Fibroblast of mammary gland (primary cell): ENCODE results near the gene LCORL.
"Not testable (repeated sequence)": the region's sequence is repeated elsewhere in the genome, so short reads cannot be mapped to it uniquely, and the experiment has no call there.

Experiments
- DNase-seq: peaks from one replicate; pipeline ENCODE4 v3.0.0-alpha.2; 2010; ENCODE audit warnings: low read depth
- H3K4me3 ChIP-seq: 2 replicates; pipeline ENCODE4 v1.5.1; 2011; ENCODE audit warnings: low read depth, mild to moderate bottlenecking, low read length, moderate library complexity; ENCODE audit not compliant: control insufficient read depth
- TF ChIP-seq, protein P1 (sequence below): conservative IDR thresholded peaks from 2 replicates; pipeline ENCODE4 v1.5.1; 2011; ENCODE audit warnings: low read depth, low read length, inconsistent platforms; ENCODE audit not compliant: control insufficient read depth, insufficient read depth

The LCORL gene

DNA sequence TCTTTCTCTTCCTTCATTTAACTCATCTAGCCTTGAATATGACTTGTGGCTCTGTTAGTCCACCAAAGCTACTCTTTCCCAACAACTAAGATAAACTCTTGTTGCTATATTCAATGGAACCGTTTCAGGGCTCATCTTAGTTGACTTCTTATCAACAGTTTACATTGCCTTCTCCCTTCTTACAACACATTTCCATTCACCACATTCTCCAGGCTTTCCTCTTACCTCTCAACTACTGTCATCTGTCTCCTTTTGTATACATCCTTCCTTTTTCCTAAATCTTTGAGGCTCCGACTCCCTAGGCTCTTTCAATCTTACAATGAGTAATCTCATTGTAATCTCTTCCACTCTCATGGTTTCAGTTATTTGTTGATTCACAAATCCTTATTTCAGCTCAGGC is 152.2 kb downstream of the LCORL start:
- TF ChIP-seq, protein P1, sequence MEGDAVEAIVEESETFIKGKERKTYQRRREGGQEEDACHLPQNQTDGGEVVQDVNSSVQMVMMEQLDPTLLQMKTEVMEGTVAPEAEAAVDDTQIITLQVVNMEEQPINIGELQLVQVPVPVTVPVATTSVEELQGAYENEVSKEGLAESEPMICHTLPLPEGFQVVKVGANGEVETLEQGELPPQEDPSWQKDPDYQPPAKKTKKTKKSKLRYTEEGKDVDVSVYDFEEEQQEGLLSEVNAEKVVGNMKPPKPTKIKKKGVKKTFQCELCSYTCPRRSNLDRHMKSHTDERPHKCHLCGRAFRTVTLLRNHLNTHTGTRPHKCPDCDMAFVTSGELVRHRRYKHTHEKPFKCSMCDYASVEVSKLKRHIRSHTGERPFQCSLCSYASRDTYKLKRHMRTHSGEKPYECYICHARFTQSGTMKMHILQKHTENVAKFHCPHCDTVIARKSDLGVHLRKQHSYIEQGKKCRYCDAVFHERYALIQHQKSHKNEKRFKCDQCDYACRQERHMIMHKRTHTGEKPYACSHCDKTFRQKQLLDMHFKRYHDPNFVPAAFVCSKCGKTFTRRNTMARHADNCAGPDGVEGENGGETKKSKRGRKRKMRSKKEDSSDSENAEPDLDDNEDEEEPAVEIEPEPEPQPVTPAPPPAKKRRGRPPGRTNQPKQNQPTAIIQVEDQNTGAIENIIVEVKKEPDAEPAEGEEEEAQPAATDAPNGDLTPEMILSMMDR, result no peak
- DNase-seq, result no peak
- no peak overlapping the region for H3K4me3 ChIP-seq

GRCh38 chr4:17867276-17867675 is 154.3 kb downstream of the LCORL start:
- no peak overlapping the region for H3K4me3 ChIP-seq
- TF ChIP-seq, protein P1, result no peak
- no peak for DNase-seq

- no peak overlapping the region for H3K4me3 ChIP-seq
- DNase-seq, result no peak
- TF ChIP-seq, protein P1, result no peak
These were observed 154.7 kb downstream of the LCORL start for GRCh38 chr4:17866810-17867209.

DNA sequence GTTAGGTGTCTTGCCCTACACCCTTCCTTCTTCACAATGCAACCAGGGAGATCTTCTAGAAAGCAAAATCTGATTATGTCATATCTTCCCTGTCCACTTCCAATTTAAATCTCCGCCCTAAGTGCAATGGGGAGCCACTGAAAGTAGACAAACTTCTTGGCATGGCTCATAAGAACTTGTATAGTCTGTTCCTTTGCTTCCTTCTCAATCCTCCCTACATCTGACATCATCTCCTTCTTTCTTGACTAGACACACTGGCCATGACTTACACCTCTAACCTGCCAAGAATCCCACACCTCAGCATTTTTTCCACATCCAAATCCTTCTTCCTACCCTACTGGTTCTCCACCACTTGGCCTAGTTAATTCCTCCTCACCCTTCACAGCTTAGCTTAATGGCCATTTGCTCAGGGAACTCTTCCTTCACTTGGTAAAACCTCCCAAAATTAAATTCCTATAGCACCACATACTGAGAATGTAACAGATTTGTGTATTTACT is 155.6 kb downstream of the LCORL start:
- TF ChIP-seq, protein P1, result no peak
- H3K4me3 ChIP-seq, result no peak overlapping the region
- DNase-seq, result no peak

GRCh38 chr4:17861906-17862305 is 159.6 kb downstream of the LCORL start:
- not testable (repeated sequence) for H3K4me3 ChIP-seq, DNase-seq

DNA sequence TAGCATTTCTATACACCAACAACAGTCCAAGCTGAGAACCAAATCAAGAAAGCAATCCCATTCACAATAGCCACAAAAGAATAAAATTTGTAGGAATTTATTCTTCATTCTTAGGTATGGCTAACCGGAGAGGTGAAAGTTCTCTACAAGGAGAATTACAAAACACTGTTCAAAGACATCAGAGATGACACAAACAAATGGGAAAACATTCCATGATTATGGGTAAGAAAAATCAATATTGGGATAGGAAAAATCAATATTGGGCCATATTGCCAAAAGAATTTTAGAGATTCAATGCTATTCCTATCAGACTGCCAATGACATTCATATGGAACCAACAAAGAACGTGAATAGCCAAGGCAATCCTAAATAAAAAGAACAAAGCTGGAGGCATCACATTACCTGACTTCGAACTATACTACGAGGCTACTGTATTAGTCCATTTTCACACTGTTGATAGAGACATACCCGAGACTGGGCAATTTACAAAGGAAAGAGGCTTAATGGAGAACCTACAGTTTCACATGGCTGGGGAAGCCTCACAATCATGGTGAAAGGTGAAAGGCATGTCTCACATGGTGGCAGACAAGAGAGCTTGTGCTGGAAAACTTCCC is 161.7 kb downstream of the LCORL start:
- TF ChIP-seq, protein P1, result no peak
- no peak for DNase-seq
- H3K4me3 ChIP-seq, result no peak overlapping the region

- TF ChIP-seq, protein P1, result no peak
- no peak for DNase-seq
These were observed 167.5 kb downstream of the LCORL start for GRCh38 chr4:17854036-17854435.

More at GRCh38 chr4:17854036-17854435, 167.5 kb downstream of the LCORL start:
- H3K4me3 ChIP-seq, result no peak overlapping the region
